ENCODE results near the gene CNTN6. TPM values are rescaled to one million over a fixed set of nuclear protein-coding genes. Genes with fewer than 3 reads are reported as not detected.

CNTN6 gene
- total RNA-seq, 1 experiment from 2014 or later, result not detected

GRCh38 chr3:1442271-1442670 lies 349.4 kb downstream of the CNTN6 start:
- H2BK15ac ChIP-seq (ENCODE audit: low read depth, low read length), result no peak overlapping the region
- H4K91ac ChIP-seq (ENCODE audit: insufficient read length, low read depth, low read length), result no peak overlapping the region
- H3K27ac ChIP-seq (ENCODE audit: insufficient read length, low read depth, low read length), result no peak overlapping the region
- H4K8ac ChIP-seq (replicated peaks; ENCODE audit: insufficient read length, low read depth, low read length), result no peak overlapping the region
- H2AK5ac ChIP-seq (ENCODE audit: insufficient read length, low read length), result no peak overlapping the region
- H3K56ac ChIP-seq (ENCODE audit: insufficient read length, low read depth, low read length), result no peak overlapping the region
- H2BK20ac ChIP-seq (ENCODE audit: low read depth, low read length, poor library complexity, severe bottlenecking), result no peak overlapping the region
- H3K9ac ChIP-seq (ENCODE audit: extremely low read depth, insufficient read length, low read length), result no peak overlapping the region
- no CpG with 5 or more reads among the region's 3 CpGs for WGBS (ENCODE audit: extremely low coverage, insufficient read length, low lambda C conversion rate)
- peaks cover 0 to 5% of the 10 kb centered on the region in 2 experiments; a peak in 3 of 5 replicates for H3K9me3 Mint-ChIP-seq
- no peaks in the 10 kb centered on the region for H3K23me2 ChIP-seq (ENCODE audit: insufficient read length, low read depth, low read length, poor library complexity, severe bottlenecking)
- peaks cover 2% of the 10 kb centered on the region; the same call in 1 of the 2 replicates for H3K79me2 ChIP-seq (ENCODE audit: insufficient read depth, low read length)
- H4K20me1 ChIP-seq (ENCODE audit: control insufficient read depth, insufficient read depth, insufficient read length), result no peaks in the 10 kb centered on the region
- no peak overlapping the region for H3T11ph ChIP-seq (ENCODE audit: low read length)
- H3K4me1 ChIP-seq (ENCODE audit: insufficient read depth, low read length), result no peaks in the 10 kb centered on the region; the same call in 1 of the 2 replicates
- no peak overlapping the region for H2BK120ac ChIP-seq (ENCODE audit: low read depth, low read length, poor library complexity, severe bottlenecking)
- H3K9me3 ChIP-seq (ENCODE audit: control insufficient read depth, low read depth, low read length), result no peaks in the 10 kb centered on the region
- H2BK12ac ChIP-seq (ENCODE audit: insufficient read length, low read depth, low read length), result no peak overlapping the region
- H4K5ac ChIP-seq (ENCODE audit: insufficient read length, low read depth, low read length), result no peak overlapping the region
- no peak overlapping the region for H2BK5ac ChIP-seq (ENCODE audit: insufficient read length, low read length)
- H3K4me3 Mint-ChIP-seq, result no peak overlapping the region
- no peaks in the 10 kb centered on the region; the same call in 1 of the 2 replicates for H3K27me3 Mint-ChIP-seq (ENCODE audit: low read depth)
- H3K23ac ChIP-seq (ENCODE audit: insufficient read length, low read depth, low read length), result no peak overlapping the region
- H3K4me1 Mint-ChIP-seq, result peaks cover 0 to 3% of the 10 kb centered on the region in 2 experiments; a peak in 1 of 4 replicates
- H3K4ac ChIP-seq (ENCODE audit: low read depth, low read length), result no peak overlapping the region
- H3K4me2 ChIP-seq (ENCODE audit: insufficient read depth, insufficient read length, low read length), result no peak overlapping the region
- H3K79me1 ChIP-seq (ENCODE audit: insufficient read depth, low read depth, low read length, poor library complexity, severe bottlenecking), result no peaks in the 10 kb centered on the region
- no peak overlapping the region for H3K27ac Mint-ChIP-seq
- H3K36me3 Mint-ChIP-seq (ENCODE audit: insufficient read depth in 1 of 3, low read depth in 3 of 3), result peaks cover 2 to 5% (median 2%) of the 10 kb centered on the region in 3 experiments; a peak in 4 of 7 replicates
- no peaks in the 10 kb centered on the region for H3K27me3 ChIP-seq (ENCODE audit: insufficient read depth, low read length)
- TF ChIP-seq, protein P1, sequence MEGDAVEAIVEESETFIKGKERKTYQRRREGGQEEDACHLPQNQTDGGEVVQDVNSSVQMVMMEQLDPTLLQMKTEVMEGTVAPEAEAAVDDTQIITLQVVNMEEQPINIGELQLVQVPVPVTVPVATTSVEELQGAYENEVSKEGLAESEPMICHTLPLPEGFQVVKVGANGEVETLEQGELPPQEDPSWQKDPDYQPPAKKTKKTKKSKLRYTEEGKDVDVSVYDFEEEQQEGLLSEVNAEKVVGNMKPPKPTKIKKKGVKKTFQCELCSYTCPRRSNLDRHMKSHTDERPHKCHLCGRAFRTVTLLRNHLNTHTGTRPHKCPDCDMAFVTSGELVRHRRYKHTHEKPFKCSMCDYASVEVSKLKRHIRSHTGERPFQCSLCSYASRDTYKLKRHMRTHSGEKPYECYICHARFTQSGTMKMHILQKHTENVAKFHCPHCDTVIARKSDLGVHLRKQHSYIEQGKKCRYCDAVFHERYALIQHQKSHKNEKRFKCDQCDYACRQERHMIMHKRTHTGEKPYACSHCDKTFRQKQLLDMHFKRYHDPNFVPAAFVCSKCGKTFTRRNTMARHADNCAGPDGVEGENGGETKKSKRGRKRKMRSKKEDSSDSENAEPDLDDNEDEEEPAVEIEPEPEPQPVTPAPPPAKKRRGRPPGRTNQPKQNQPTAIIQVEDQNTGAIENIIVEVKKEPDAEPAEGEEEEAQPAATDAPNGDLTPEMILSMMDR (conservative IDR thresholded peaks at IDR 0.05), result no peak
- H3K14ac ChIP-seq (ENCODE audit: insufficient read depth, low read length), result no peak overlapping the region
- no peak overlapping the region for H2AFZ ChIP-seq (ENCODE audit: low read length)
- H3K18ac ChIP-seq (ENCODE audit: insufficient read length, low read depth, low read length), result no peak overlapping the region
- no peak for DNase-seq
